Neural cell (in vitro differentiated cells): ENCODE data around the gene DSCAM.

Experiments
- CTCF ChIP-seq: fragments of 450-650 bp; IDR thresholded peaks from 2 replicates; pipeline ENCODE4 v1.5.1; 2014; ENCODE audit warnings: antibody characterized with exemption, mild to moderate bottlenecking, moderate library complexity; ENCODE audit not compliant: poor library complexity, severe bottlenecking
- POLR2AphosphoS5 ChIP-seq: IDR thresholded peaks from 2 replicates; pipeline ENCODE4 v1.6.1; 2012
- SMC3 ChIP-seq: fragments of 450-650 bp; conservative IDR thresholded peaks from 2 replicates; pipeline ENCODE4 v1.6.1; 2014; ENCODE audit warnings: antibody characterized with exemption, mild to moderate bottlenecking, moderate library complexity; ENCODE audit not compliant: poor library complexity

GRCh38 chr21:40516335-40516734 is 330.6 kb downstream of the DSCAM start:
- TF ChIP-seq CTCF (peak; percentile 31), POLR2AphosphoS5 (no peak), SMC3 (peak; percentile 61)
